HG03460 (cell line): Measurements from ENCODE around the gene SIX5.

Experiments
- ATAC-seq: cut with Tn5 transposase; IDR thresholded peaks from one replicate; pipeline ENCODE4 v1.9.1; 2021; ENCODE audit not compliant: unreplicated experiment

SIX5 gene

DNA sequence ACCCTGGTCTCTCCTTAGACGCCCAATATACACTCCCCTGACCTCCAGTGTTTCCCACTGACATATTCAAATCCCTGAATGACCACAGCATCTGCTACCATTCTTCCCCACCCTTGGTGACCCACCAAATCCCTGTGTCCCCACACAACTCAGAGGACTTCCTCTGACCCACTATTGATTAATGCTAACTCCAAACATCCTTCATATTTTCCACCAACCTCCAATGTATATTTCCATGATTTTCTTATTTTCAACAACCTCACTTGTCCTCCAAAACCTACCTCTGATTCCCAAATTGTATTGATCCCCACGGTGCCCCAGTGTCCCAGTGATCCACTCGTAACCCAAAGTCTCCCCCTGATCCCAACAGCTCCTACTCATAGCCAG is 24.1 kb upstream of the SIX5 start:
- ATAC-seq = no peak

- ATAC-seq = peak; percentile 82
These were observed 23.6 kb upstream of the SIX5 start, which contains the start of gene DMWD for GRCh38 chr19:45792470-45793177. Gene DMWD, minus strand, starts transcription at chr19:45792845. Its CDS starts 89 bp downstream, at chr19:45792756.

- ATAC-seq = peak; percentile 26
These were observed 22.9 kb upstream of the SIX5 start for GRCh38 chr19:45791744-45792469.

DNA sequence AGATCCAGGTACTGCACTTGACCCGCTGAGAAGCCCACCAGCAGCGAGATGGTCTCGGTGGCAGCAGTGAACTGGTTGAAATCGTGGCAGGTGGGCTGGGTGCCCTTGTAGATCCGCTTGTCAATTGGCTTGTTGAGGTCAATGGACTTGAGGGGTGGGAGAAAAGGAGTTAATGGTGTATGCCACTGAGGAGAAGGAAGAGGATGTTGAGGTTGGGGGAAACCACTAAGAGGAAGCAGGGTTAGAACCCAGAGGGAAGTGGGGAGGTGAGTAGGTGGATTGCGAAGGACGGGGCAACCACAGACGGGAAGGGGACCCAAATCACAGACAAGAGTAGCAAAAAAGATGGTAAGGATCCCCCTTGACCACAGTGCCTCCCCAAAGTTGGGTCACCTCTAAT is 21.9 kb upstream of the SIX5 start:
- no peak for ATAC-seq

- no peak for ATAC-seq
These were observed 20.2 kb upstream of the SIX5 start for GRCh38 chr19:45789035-45789786.

DNA sequence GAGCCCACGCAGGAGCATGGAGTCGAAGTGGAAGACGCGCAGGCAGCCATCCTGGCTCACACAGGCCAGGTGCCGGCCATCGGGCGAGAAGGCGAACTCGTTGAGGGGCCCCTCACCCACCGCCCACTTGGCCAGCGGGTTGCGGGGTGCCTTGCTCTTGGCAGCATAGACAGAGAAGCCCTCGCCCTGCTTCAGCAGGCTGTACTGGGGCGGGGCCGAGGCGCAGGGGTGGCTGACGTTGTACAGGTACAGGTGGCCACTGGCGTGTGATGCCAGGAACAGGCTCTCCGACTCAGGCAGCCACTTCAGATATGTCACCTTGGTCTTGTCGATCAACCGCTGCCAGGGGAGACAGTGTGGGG is 17.5 kb upstream of the SIX5 start:
- ATAC-seq = no peak

GRCh38 chr19:45785781-45786532 is 16.9 kb upstream of the SIX5 start:
- no peak for ATAC-seq

DNA sequence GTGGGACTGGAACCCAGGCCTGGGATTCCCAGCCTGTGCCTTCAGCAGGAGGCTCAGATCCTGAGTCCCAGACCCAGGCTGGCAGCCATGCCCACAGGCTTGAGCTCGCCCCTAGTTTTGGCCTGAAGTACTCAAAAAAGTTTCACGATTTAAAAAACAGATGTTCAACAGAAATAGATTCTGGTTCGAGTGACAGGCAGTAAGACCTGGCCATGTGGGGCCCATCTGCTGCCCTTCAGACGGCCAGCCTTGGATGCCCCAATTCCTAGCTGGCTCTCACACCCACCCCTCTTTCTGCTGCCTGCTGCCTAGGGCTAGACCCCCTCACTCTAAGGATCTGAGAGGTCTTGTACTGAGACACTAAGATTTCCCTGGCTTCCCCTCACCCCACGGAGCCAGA is 16.0 kb upstream of the SIX5 start:
- no peak for ATAC-seq

GRCh38 chr19:45784096-45784495 is 15.0 kb upstream of the SIX5 start:
- ATAC-seq = no peak

GRCh38 chr19:45782820-45783785 is 14.1 kb upstream of the SIX5 start:
- no peak for ATAC-seq

- no peak for ATAC-seq
These were observed 13.2 kb upstream of the SIX5 start, which contains the start of gene DMPK for GRCh38 chr19:45782162-45782691. Gene DMPK, minus strand, starts transcription at chr19:45782490. Its CDS starts 138 bp downstream, at chr19:45782352.

GRCh38 chr19:45781214-45782161 is 12.4 kb upstream of the SIX5 start:
- no peak for ATAC-seq

- no peak for ATAC-seq
These were observed 11.6 kb upstream of the SIX5 start for GRCh38 chr19:45780448-45781213.

DNA sequence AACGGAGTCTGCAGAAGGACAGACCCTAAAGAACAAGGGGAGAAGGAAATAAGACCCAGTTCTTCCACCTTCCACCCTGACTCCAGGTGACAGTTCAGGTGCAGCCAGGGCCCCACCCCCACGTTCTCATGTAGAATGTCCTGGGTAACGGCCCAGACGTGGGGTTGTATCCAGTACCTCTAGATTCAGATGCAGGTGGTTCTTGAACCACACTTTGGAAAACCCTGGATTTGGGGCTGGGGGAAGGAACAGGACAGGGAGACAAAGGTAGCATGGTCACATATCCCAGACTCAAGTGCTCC is 11.0 kb upstream of the SIX5 start:
- no peak for ATAC-seq

- ATAC-seq = peak; percentile 78
These were observed 10.4 kb upstream of the SIX5 start for GRCh38 chr19:45779231-45780145.

GRCh38 chr19:45778010-45778661 is 9.1 kb upstream of the SIX5 start:
- no peak for ATAC-seq
